ENCODE measurements around the gene RFFL.
A peak's percentile ranks its signal among the peaks of the same experiment; 100 is the strongest.

RFFL gene

GRCh38 chr17:35086164-35086563 lies 22.7 kb upstream of the RFFL start (continued):
- TF ChIP-seq, protein P1, sequence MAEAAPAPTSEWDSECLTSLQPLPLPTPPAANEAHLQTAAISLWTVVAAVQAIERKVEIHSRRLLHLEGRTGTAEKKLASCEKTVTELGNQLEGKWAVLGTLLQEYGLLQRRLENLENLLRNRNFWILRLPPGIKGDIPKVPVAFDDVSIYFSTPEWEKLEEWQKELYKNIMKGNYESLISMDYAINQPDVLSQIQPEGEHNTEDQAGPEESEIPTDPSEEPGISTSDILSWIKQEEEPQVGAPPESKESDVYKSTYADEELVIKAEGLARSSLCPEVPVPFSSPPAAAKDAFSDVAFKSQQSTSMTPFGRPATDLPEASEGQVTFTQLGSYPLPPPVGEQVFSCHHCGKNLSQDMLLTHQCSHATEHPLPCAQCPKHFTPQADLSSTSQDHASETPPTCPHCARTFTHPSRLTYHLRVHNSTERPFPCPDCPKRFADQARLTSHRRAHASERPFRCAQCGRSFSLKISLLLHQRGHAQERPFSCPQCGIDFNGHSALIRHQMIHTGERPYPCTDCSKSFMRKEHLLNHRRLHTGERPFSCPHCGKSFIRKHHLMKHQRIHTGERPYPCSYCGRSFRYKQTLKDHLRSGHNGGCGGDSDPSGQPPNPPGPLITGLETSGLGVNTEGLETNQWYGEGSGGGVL (tag by site-specific recombination; IDR thresholded peaks at IDR 0.05) = no peak
- TF ChIP-seq, protein P2, sequence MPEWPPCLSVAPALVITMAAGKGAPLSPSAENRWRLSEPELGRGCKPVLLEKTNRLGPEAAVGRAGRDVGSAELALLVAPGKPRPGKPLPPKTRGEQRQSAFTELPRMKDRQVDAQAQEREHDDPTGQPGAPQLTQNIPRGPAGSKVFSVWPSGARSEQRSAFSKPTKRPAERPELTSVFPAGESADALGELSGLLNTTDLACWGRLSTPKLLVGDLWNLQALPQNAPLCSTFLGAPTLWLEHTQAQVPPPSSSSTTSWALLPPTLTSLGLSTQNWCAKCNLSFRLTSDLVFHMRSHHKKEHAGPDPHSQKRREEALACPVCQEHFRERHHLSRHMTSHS (tag by site-specific recombination; IDR thresholded peaks at IDR 0.05) = no peak
- no peak for TF ChIP-seq ZNF24 (tag by site-specific recombination; IDR thresholded peaks at IDR 0.05)
- TF ChIP-seq KLF1 (tag by site-specific recombination; IDR thresholded peaks at IDR 0.05) = no peak

GRCh38 chr17:35084987-35085386 lies 21.5 kb upstream of the RFFL start:
- Histone ChIP-seq H3K27ac (ENCODE audit: extremely low read depth, low read depth, low read length) (no peak overlapping the region), H3K36me3 (ENCODE audit: control insufficient read depth in 2 of 2, insufficient read depth in 1 of 2, low read length in 2 of 2) (no peaks in the 10 kb centered on the region; a peak in 1 of 3 replicates), H3K9me3 (ENCODE audit: control insufficient read depth, insufficient read depth, low read depth, low read length) (no peaks in the 10 kb centered on the region), H3K4me1 (ENCODE audit: control insufficient read depth, insufficient read depth, low read length) (peaks cover 20% of the 10 kb centered on the region), H3K4me3 (ENCODE audit: low read depth, low read length) (no peak overlapping the region)
- POLR2A ChIA-PET = interaction anchor here (0.7 kb wide), 1 partner anchor 77 kb away, joined by 4 read pairs; no protein-coding TSS in a partner anchor
- no peak for TF ChIP-seq ZNF302 (tag by site-specific recombination; IDR thresholded peaks at IDR 0.05; ENCODE audit: low read depth)
- TF ChIP-seq, protein P3, sequence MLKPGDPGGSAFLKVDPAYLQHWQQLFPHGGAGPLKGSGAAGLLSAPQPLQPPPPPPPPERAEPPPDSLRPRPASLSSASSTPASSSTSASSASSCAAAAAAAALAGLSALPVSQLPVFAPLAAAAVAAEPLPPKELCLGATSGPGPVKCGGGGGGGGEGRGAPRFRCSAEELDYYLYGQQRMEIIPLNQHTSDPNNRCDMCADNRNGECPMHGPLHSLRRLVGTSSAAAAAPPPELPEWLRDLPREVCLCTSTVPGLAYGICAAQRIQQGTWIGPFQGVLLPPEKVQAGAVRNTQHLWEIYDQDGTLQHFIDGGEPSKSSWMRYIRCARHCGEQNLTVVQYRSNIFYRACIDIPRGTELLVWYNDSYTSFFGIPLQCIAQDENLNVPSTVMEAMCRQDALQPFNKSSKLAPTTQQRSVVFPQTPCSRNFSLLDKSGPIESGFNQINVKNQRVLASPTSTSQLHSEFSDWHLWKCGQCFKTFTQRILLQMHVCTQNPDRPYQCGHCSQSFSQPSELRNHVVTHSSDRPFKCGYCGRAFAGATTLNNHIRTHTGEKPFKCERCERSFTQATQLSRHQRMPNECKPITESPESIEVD (tag by site-specific recombination; IDR thresholded peaks at IDR 0.05) = peak; percentile 18; the same call in 1 of the 2 replicates
- TF ChIP-seq GLIS2 (tag by site-specific recombination; IDR thresholded peaks at IDR 0.05) = no peak
- CTCF ChIA-PET = interaction anchor here (0.6 to 0.9 kb wide), 2 partner anchors 10 to 450 kb away, joined by 3 read pairs; no protein-coding TSS in a partner anchor

- POLR2A ChIA-PET = interaction anchor here (1.1 to 1.4 kb wide), 2 partner anchors 20 to 290 kb away, joined by 3 to 8 read pairs; partner anchors contain the start of genes RFFL and SLFN11
- no peak for TF ChIP-seq PBX3 (CRISPR knock-in tag; IDR thresholded peaks at IDR 0.05)
- no peak for TF ChIP-seq ZNF416 (tag by site-specific recombination; IDR thresholded peaks at IDR 0.05)
- TF ChIP-seq ZEB2 (tag by site-specific recombination; IDR thresholded peaks at IDR 0.05) = no peak
- TF ChIP-seq ZNF776 (tag by site-specific recombination; IDR thresholded peaks at IDR 0.05; ENCODE audit: borderline replicate concordance) = no peak
- TF ChIP-seq PRDM1 (tag by site-specific recombination; IDR thresholded peaks at IDR 0.05) = no peak
- no peak for TF ChIP-seq ZNF571 (tag by site-specific recombination; IDR thresholded peaks at IDR 0.05)
- no peak for TF ChIP-seq ZNF266 (tag by site-specific recombination; IDR thresholded peaks at IDR 0.05; ENCODE audit: low read depth)
- no peak for TF ChIP-seq ZNF350 (tag by site-specific recombination; IDR thresholded peaks at IDR 0.05)
- H3K4me3 ChIP-seq (ENCODE audit: low read depth, low read length) = no peak overlapping the region
- CTCF ChIA-PET = interaction anchor here (0.8 to 1.2 kb wide), 2 partner anchors 37 to 173 kb away, joined by 3 read pairs; partner anchors contain the start of gene RAD51D
- no peaks in the 10 kb centered on the region; a peak in 1 of 3 replicates for H3K36me3 ChIP-seq (ENCODE audit: control insufficient read depth in 2 of 2, insufficient read depth in 1 of 2, low read length in 2 of 2)
- H3K27ac ChIP-seq (ENCODE audit: extremely low read depth, low read depth, low read length) = peak overlapping the region; percentile 56; the same call in 1 of the 2 replicates
- H3K4me1 ChIP-seq (ENCODE audit: control insufficient read depth, insufficient read depth, low read length) = peaks cover 20% of the 10 kb centered on the region
- no peaks in the 10 kb centered on the region for H3K9me3 ChIP-seq (ENCODE audit: control insufficient read depth, insufficient read depth, low read depth, low read length)
These were observed 19.6 kb upstream of the RFFL start for GRCh38 chr17:35083071-35083470.
